Measurements from ENCODE around the gene HOPX. TPM values are rescaled to one million over a fixed set of nuclear protein-coding genes. Genes with fewer than 3 reads are reported as not detected.

Gene HOPX
- total RNA-seq, 2 donors from 2014 or later: 12.2 to 117 TPM

- no peak for DNase-seq (ENCODE audit: low spot score)
- H3K4me1 ChIP-seq (replicated peaks): peaks cover 4% of the 10 kb centered on the region
- no peak for TF ChIP-seq POLR2A (IDR thresholded peaks at IDR 0.05)
- no peak for TF ChIP-seq CTCF (IDR thresholded peaks at IDR 0.05)
- TF ChIP-seq POLR2AphosphoS5 (IDR thresholded peaks at IDR 0.05): no peak
- intact Hi-C loops (cut with DNase I): no loop called here
- no peaks in the 10 kb centered on the region for H3K9me3 ChIP-seq
- no peaks in the 10 kb centered on the region for H3K27me3 ChIP-seq (replicated peaks; ENCODE audit: insufficient read depth)
- H3K4me3 ChIP-seq: no peak overlapping the region
- no peak overlapping the region for H3K27ac ChIP-seq
- 91% methylated on average over 5 of the region's 5 CpGs for WGBS
- H3K36me3 ChIP-seq: no peaks in the 10 kb centered on the region
Observed at GRCh38 chr4:56649445-56650261, 31.4 kb downstream of the HOPX start.

- H3K36me3 ChIP-seq: no peaks in the 10 kb centered on the region
- intact Hi-C loops (cut with DNase I): no loop called here
- no peak overlapping the region for H3K27ac ChIP-seq
- no peaks in the 10 kb centered on the region for H3K27me3 ChIP-seq (replicated peaks; ENCODE audit: insufficient read depth)
- TF ChIP-seq POLR2A (IDR thresholded peaks at IDR 0.05) (no peak), POLR2AphosphoS5 (IDR thresholded peaks at IDR 0.05) (no peak), CTCF (IDR thresholded peaks at IDR 0.05) (no peak)
- H3K4me3 ChIP-seq: no peak overlapping the region
- no peaks in the 10 kb centered on the region for H3K4me1 ChIP-seq (replicated peaks)
- H3K9me3 ChIP-seq: no peaks in the 10 kb centered on the region
- no peak for DNase-seq (ENCODE audit: low spot score)
Observed at GRCh38 chr4:56648824-56649151, 32.3 kb downstream of the HOPX start.

- no peak for TF ChIP-seq POLR2AphosphoS5 (IDR thresholded peaks at IDR 0.05)
- TF ChIP-seq CTCF (IDR thresholded peaks at IDR 0.05): no peak
- no peak for TF ChIP-seq POLR2A (IDR thresholded peaks at IDR 0.05)
- Histone ChIP-seq H3K9me3 (no peaks in the 10 kb centered on the region), H3K36me3 (no peaks in the 10 kb centered on the region), H3K27ac (no peak overlapping the region), H3K4me1 (replicated peaks) (no peaks in the 10 kb centered on the region), H3K27me3 (replicated peaks; ENCODE audit: insufficient read depth) (no peaks in the 10 kb centered on the region), H3K4me3 (no peak overlapping the region)
- no peak for DNase-seq (ENCODE audit: low spot score)
- intact Hi-C loops (cut with DNase I): no loop called here
- WGBS: 98% methylated on average over 5 of the region's 5 CpGs
Observed at GRCh38 chr4:56648021-56648823, 32.9 kb downstream of the HOPX start.

GRCh38 chr4:56646341-56646740 lies 34.8 kb downstream of the HOPX start:
- H3K27ac ChIP-seq: no peak overlapping the region
- 98% methylated on average over 1 of the region's 1 CpG for WGBS
- H3K4me3 ChIP-seq: no peak overlapping the region
- no peaks in the 10 kb centered on the region for H3K36me3 ChIP-seq
- no peak for DNase-seq (ENCODE audit: low spot score)
- intact Hi-C loops (cut with DNase I): no loop called here
- no peaks in the 10 kb centered on the region for H3K4me1 ChIP-seq (replicated peaks)
- no peaks in the 10 kb centered on the region for H3K27me3 ChIP-seq (replicated peaks; ENCODE audit: insufficient read depth)
- no peaks in the 10 kb centered on the region for H3K9me3 ChIP-seq
- TF ChIP-seq POLR2A (IDR thresholded peaks at IDR 0.05) (no peak), CTCF (IDR thresholded peaks at IDR 0.05) (no peak), POLR2AphosphoS5 (IDR thresholded peaks at IDR 0.05) (no peak)
